Gastroesophageal sphincter (tissue), 4 donors: ENCODE data around the gene COQ7. TPM values are rescaled to one million over a fixed set of nuclear protein-coding genes. Genes with fewer than 3 reads are reported as not detected.

Source experiments
- ATAC-seq: fragments of 150-250 bp; one replicate; pipeline ENCODE4 v1.9.1; 2016; ENCODE audit warnings: mild to moderate bottlenecking, moderate library complexity
- H3K27ac ChIP-seq, 4 donors: fragments of 200-600 bp; sonication (generic) in 3 of 4; 1 replicate in 3 of 4; 2 replicates in 1 of 4; pipeline ENCODE4 v1.5.1; 2016 to 2019
- H3K27me3 ChIP-seq: fragments of 200-600 bp; sonication (generic); one replicate; pipeline ENCODE4 v1.5.1; 2019
- H3K36me3 ChIP-seq, 2 donors: fragments of 200-600 bp; sonication (generic); one replicate each; pipeline ENCODE4 v1.5.1; 2019; ENCODE audit warnings: control low read depth in 1 of 2
- H3K4me1 ChIP-seq, 3 donors: fragments of 200-600 bp; sonication (generic); 1 replicate in 2 of 3; 2 replicates in 1 of 3; pipeline ENCODE4 v1.5.1; 2016 to 2019; ENCODE audit warnings: control low read depth in 2 of 3
- H3K4me3 ChIP-seq, 2 donors: fragments of 200-600 bp; sonication (generic); one replicate each; pipeline ENCODE4 v1.5.1; 2019; ENCODE audit warnings: mild to moderate bottlenecking in 1 of 2, moderate library complexity in 1 of 2
- H3K9me3 ChIP-seq, 3 donors: fragments of 200-600 bp; sonication (generic); one replicate each; pipeline ENCODE4 v1.5.1; 2017 to 2019; ENCODE audit warnings: control low read depth in 2 of 3
- CTCF ChIP-seq, 4 experiments: fragments of 200-600 bp in 2 of 4; fragments of 450-650 bp in 2 of 4; sonication (generic) in 1 of 4; IDR thresholded peaks; one replicate each; pipeline ENCODE4 v1.5.1; 2017 to 2019; ENCODE audit warnings: antibody characterized with exemption in 4 of 4, mild to moderate bottlenecking in 2 of 4, moderate library complexity in 2 of 4
- EP300 ChIP-seq: sonication (generic); formaldehyde crosslinking; IDR thresholded peaks from one replicate; pipeline ENCODE4 v1.6.1; 2017; ENCODE audit warnings: antibody characterized with exemption, mild to moderate bottlenecking
- POLR2A ChIP-seq, 2 donors: fragments of 450-650 bp; IDR thresholded peaks; one replicate each; pipeline ENCODE4 v1.6.1; 2017; ENCODE audit warnings: antibody characterized with exemption in 2 of 2, mild to moderate bottlenecking in 2 of 2, moderate library complexity in 1 of 2
- POLR2AphosphoS5 ChIP-seq: sonication (generic); formaldehyde crosslinking; IDR thresholded peaks from one replicate; pipeline ENCODE4 v1.6.1; 2017; ENCODE audit warnings: antibody characterized with exemption
- WGBS, 2 donors: methylation state at CpG; one replicate each; pipeline ENCODE4 v1.1.5; 2018; ENCODE audit warnings: low coverage in 1 of 2; 5-methylcytosine and 5-hydroxymethylcytosine counted together
- total RNA-seq, 4 donors: library from RNA; depleted of rRNA; stranded (reverse); fragments of >200 nt; gene quantifications; one replicate each; pipeline ENCODE4 v1.1.0, GENCODE V29; 2016

Gene COQ7
- total RNA-seq, 4 donors from 2014 or later: 28.9 to 37.8 (median 34.3) TPM

- Histone ChIP-seq H3K9me3 (no peaks in the 10 kb centered on the region), H3K4me1 (peaks cover 0 to 6% (median 0%) of the 10 kb centered on the region in 3 donors), H3K4me3 (no peak overlapping the region), H3K27me3 (no peaks in the 10 kb centered on the region), H3K27ac (no peak overlapping the region), H3K36me3 (no peaks in the 10 kb centered on the region)
- ATAC-seq: no peak
- TF ChIP-seq EP300 (no peak), POLR2AphosphoS5 (no peak)
- WGBS, 2 donors: 62 to 69% methylated on average over 3 to 4 of the region's 4 CpGs
Measured at GRCh38 chr16:19062706-19063105, 4.7 kb upstream of the COQ7 start.

DNA sequence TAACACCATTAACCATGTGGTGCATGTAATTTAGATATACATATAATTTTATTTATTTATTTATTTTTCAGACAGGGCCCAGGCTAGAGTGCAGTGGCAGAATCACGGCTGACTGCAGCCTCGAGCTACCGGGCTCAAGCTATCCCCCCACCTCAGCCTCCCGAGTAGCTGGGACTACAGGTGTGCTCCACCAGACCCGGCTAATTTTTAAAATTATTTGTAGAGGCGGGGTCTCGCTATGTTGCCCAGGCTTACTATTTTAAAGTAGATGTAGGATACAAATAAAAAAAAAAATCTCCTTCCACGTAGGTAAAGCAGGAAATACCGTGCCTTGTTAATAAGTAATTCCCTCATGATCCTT, 446 bp upstream of the COQ7 start:
- WGBS, 2 donors: 52 to 54% methylated on average over 7 to 9 of the region's 9 CpGs
- H3K9me3 ChIP-seq: no peaks in the 10 kb centered on the region
- ATAC-seq: no peak
- no peaks in the 10 kb centered on the region for H3K27me3 ChIP-seq
- peak overlapping the region in 1 of 2 donors; percentile 74 for H3K4me3 ChIP-seq
- peaks cover 0 to 28% (median 7%) of the 10 kb centered on the region in 3 donors for H3K4me1 ChIP-seq
- peak overlapping the region; percentile 95 to 99 (median 98) for H3K27ac ChIP-seq
- H3K36me3 ChIP-seq: peaks cover 0 to 6% of the 10 kb centered on the region in 2 donors
- no peak for TF ChIP-seq CTCF (IDR thresholded peaks at IDR 0.05)
- no peak for TF ChIP-seq POLR2A (IDR thresholded peaks at IDR 0.05)
- TF ChIP-seq POLR2AphosphoS5: no peak
- no peak for TF ChIP-seq EP300

DNA sequence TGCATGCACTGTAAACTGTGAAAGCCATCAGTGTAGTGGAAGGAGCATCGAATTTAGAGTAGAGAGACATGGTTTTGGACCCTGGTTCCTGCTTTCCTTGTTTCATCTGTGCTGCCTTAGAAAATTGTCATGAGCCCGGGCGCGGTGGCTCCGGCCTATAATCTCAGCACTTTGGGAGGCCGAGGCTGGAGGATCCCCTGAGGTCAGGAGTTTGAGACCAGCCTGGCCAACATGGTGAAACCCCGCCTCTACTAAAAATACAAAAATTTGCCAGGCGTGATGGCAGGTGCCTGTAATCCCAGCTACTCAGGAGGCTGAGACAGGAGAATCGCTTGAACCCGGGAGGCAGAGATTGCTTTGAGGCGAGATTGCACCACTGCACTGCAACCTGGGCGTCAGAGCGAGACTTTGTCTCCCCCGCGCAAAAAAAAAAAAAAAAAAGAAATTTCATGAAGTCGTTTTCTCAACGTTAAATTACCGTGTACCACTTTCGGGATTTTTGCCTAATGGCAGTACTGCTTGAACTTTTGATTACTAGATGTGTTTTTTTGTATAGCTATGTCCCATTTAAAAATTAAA, 912 bp downstream of the COQ7 start:
- no peaks in the 10 kb centered on the region for H3K9me3 ChIP-seq
- peak overlapping the region; percentile 95 to 99 (median 98) for H3K27ac ChIP-seq
- 48 to 57% methylated on average over 6 to 13 of the region's 19 CpGs for WGBS, 2 donors
- ATAC-seq: no peak
- no peak for TF ChIP-seq EP300
- TF ChIP-seq POLR2A (IDR thresholded peaks at IDR 0.05): no peak
- TF ChIP-seq POLR2AphosphoS5: no peak
- TF ChIP-seq CTCF (IDR thresholded peaks at IDR 0.05): no peak
- no peaks in the 10 kb centered on the region for H3K27me3 ChIP-seq
- H3K4me1 ChIP-seq: peaks cover 0 to 28% (median 7%) of the 10 kb centered on the region in 3 donors
- peaks cover 0 to 20% of the 10 kb centered on the region in 2 donors for H3K36me3 ChIP-seq
- H3K4me3 ChIP-seq: peak overlapping the region; percentile 74 to 79

DNA sequence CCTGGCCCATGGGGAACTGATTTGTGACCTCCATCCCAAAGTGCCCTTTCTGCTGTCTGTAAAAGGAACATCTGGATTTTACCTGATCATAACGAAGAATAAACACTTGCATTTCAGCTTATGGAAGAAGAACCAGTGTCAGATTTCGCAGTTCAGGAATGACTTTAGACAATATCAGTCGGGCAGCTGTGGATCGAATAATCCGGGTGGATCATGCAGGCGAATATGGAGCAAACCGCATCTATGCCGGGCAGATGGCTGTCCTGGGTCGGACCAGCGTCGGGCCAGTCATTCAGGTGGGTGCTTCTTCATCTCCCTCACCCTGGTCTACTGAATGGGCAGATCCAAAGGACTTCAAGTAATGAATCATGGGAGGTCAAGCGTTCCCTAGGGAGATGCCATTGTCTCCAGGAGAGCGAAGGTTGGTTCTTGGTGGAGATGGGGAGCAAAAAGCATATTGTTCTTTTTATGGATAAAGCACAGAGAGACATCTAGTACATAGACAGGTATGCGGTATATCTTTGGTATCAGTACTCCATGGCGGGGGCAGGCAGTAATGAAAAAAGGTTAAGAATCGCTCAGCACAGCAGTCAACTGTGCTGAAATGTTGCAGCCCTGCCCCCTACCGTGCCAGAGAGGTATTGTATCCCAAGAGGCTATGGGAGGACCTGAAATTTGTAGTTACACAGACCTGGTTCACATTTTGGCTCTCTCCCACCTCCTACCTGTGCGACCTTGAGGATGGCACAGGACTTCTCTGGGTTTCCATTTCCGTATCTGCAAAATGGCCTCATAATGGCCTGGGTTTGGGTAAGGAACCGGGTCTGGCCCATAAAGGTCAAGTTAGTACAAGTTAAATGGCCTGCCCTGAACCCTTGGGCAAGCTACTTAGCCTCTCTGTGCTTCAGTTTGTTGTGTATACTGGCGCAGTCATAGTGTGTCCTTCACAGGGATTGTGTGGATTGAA, 4.7 kb downstream of the COQ7 start:
- Histone ChIP-seq H3K36me3 (peaks cover 0 to 53% of the 10 kb centered on the region in 2 donors), H3K27ac (no peak overlapping the region), H3K27me3 (no peaks in the 10 kb centered on the region), H3K4me3 (no peak overlapping the region), H3K9me3 (no peaks in the 10 kb centered on the region), H3K4me1 (peaks cover 0 to 46% (median 10%) of the 10 kb centered on the region in 3 donors)
- ATAC-seq: no peak
- WGBS, 2 donors: 67 to 83% methylated on average over 11 to 19 of the region's 21 CpGs
- no peak for TF ChIP-seq POLR2AphosphoS5
- no peak for TF ChIP-seq POLR2A (IDR thresholded peaks at IDR 0.05)
- TF ChIP-seq CTCF (IDR thresholded peaks at IDR 0.05): peak; percentile 20 to 65 (median 32)
- no peak for TF ChIP-seq EP300

- peaks cover 0 to 45% (median 9%) of the 10 kb centered on the region in 3 donors for H3K4me1 ChIP-seq
Measured at GRCh38 chr16:19073344-19073743, 5.9 kb downstream of the COQ7 start.

More at GRCh38 chr16:19073344-19073743, 5.9 kb downstream of the COQ7 start:
- Histone ChIP-seq H3K27me3 (no peaks in the 10 kb centered on the region), H3K4me3 (no peak overlapping the region), H3K9me3 (no peaks in the 10 kb centered on the region), H3K27ac (no peak overlapping the region), H3K36me3 (peaks cover 0 to 66% of the 10 kb centered on the region in 2 donors)
- TF ChIP-seq CTCF (IDR thresholded peaks at IDR 0.05) (no peak), EP300 (no peak), POLR2A (IDR thresholded peaks at IDR 0.05) (no peak), POLR2AphosphoS5 (no peak)
- no peak for ATAC-seq
- WGBS, 2 donors: 82% methylated on average over 3 of the region's 3 CpGs; no CpG with 5 or more reads in 1 of the 2 donors
